AG04449 (cell line): ENCODE results near the gene RSRC2.

Experiments used
- CTCF ChIA-PET: fragments of 350-600 bp; formaldehyde crosslinking; extraction: SDS; loops from one replicate; lab custom pipeline; 2021; ENCODE audit warnings: antibody characterized with exemption; lab: Yijun Ruan, JAX
- POLR2A ChIA-PET: fragments of 400-600, 350-600 bp; formaldehyde crosslinking; extraction: SDS; loops from one replicate; lab custom pipeline; 2020; ENCODE audit warnings: antibody characterized with exemption, inconsistent platforms; lab: Yijun Ruan, JAX
- DNase-seq: peaks from one replicate; pipeline ENCODE4 v3.0.0-alpha.2; 2010; ENCODE audit warnings: low read depth, low spot score
- H3K4me3 ChIP-seq: 2 replicates; pipeline ENCODE4 v1.5.1; 2011; ENCODE audit warnings: low read depth, mild to moderate bottlenecking, control low read depth, low read length
- CTCF ChIP-seq: IDR thresholded peaks from one replicate; pipeline ENCODE4 v1.5.1; 2011; ENCODE audit warnings: mild to moderate bottlenecking, moderate library complexity, low read length, control low read depth, inconsistent platforms; ENCODE audit not compliant: insufficient read depth; ENCODE audit errors: missing control alignments

RSRC2 gene

GRCh38 chr12:122520676-122521075 lies 6.1 kb downstream of the RSRC2 start:
- no peak overlapping the region for H3K4me3 ChIP-seq
- ChIA-PET POLR2A (no interaction called here), CTCF (interaction anchor here (1.1 to 1.4 kb wide), 3 partner anchors 9 to 29 kb away, joined by 4 to 6 read pairs (median 4); no protein-coding TSS in a partner anchor)
- TF ChIP-seq CTCF, result no peak
- DNase-seq, result no peak

DNA sequence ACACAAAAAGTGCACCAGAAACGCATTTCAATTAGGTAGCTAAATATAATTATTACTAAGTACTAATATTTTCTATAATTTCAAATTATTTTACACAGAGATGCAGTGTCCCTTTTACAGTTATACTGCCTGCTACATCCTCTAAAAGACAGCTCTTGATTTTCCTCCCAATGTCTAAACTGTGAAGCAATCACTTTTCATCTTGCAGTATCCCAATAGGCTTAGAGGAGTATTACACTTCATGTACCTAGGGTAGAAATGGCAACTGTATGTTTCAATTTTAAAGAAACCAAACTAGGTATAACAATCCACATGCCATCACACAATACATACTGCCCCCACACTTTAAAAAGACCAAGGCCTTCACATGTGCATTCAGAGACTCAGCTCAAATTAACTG lies 7.3 kb downstream of the RSRC2 start:
- POLR2A ChIA-PET, result no interaction called here
- DNase-seq, result no peak
- TF ChIP-seq CTCF, result no peak
- CTCF ChIA-PET, result interaction anchor here (1.0 to 1.6 kb wide), 6 partner anchors 9 to 164 kb away, joined by 3 to 4 read pairs (median 3); no protein-coding TSS in a partner anchor
- H3K4me3 ChIP-seq, result no peak overlapping the region

- CTCF ChIA-PET, result interaction anchor here (1.0 to 1.6 kb wide), 5 partner anchors 8 to 163 kb away, joined by 3 to 4 read pairs (median 3); no protein-coding TSS in a partner anchor
These were observed 7.8 kb downstream of the RSRC2 start for GRCh38 chr12:122518908-122519307.

DNA sequence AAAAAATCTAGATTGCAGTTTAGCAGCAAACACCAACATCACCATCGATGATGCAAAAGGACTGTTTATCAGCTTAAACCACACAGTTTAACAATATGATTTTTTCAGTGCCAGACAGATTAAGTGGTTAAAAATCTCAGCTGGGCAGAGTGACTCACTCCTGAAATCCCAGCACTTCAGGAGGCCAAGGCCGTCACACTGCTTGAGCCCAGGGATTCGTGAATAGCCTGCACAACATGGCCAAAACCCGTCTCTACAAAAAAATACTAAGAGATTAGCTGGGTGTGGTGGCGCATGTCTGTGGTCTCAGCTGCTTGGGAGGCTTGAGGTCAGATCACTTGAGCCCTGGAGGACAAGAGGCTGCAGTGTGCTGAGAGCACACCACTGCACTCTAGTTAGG lies 8.9 kb downstream of the RSRC2 start:
- peak; percentile 74 for DNase-seq
- no peak for TF ChIP-seq CTCF
- CTCF ChIA-PET, result interaction anchor here (0.9 kb wide), 1 partner anchor 162 kb away, joined by 3 read pairs; no protein-coding TSS in a partner anchor
- POLR2A ChIA-PET, result interaction anchor here (0.8 to 1.2 kb wide), 5 partner anchors 8 to 161 kb away, joined by 3 to 8 read pairs (median 4); partner anchors contain the start of genes KNTC1, RSRC2 and ZCCHC8
- H3K4me3 ChIP-seq, result no peak overlapping the region

More at GRCh38 chr12:122518908-122519307, 7.8 kb downstream of the RSRC2 start:
- POLR2A ChIA-PET, result no interaction called here
- H3K4me3 ChIP-seq, result no peak overlapping the region
- TF ChIP-seq CTCF, result no peak
- no peak for DNase-seq

GRCh38 chr12:122516544-122517361 lies 10.0 kb downstream of the RSRC2 start:
- TF ChIP-seq CTCF, result no peak
- DNase-seq, result no peak
- CTCF ChIA-PET, result interaction anchor here (0.9 kb wide), 1 partner anchor 161 kb away, joined by 3 read pairs; no protein-coding TSS in a partner anchor
- POLR2A ChIA-PET, result interaction anchor here (1.1 kb wide), 1 partner anchor 162 kb away, joined by 4 read pairs; no protein-coding TSS in a partner anchor
- H3K4me3 ChIP-seq, result no peak overlapping the region

- POLR2A ChIA-PET, result interaction anchor here (1.0 kb wide), 1 partner anchor 15 kb away, joined by 3 read pairs; the partner anchor contains the start of gene ZCCHC8
- CTCF ChIA-PET, result interaction anchor here (1.7 kb wide), 1 partner anchor 12 kb away, joined by 3 read pairs; no protein-coding TSS in a partner anchor
These were observed 11.5 kb downstream of the RSRC2 start for GRCh38 chr12:122515275-122515674.

More at GRCh38 chr12:122515275-122515674, 11.5 kb downstream of the RSRC2 start:
- no peak overlapping the region for H3K4me3 ChIP-seq
- no peak for TF ChIP-seq CTCF
- DNase-seq, result no peak
